ENCODE measurements around the gene DNAH11. TPM values are rescaled to one million over a fixed set of nuclear protein-coding genes. Genes with fewer than 3 reads are reported as not detected.
"Not testable (repeated sequence)": the region's sequence is repeated elsewhere in the genome, so short reads cannot be mapped to it uniquely, and the experiment has no call there.

DNAH11 gene
- total RNA-seq, 1 donor from 2014 or later, result 0.22 TPM

DNA sequence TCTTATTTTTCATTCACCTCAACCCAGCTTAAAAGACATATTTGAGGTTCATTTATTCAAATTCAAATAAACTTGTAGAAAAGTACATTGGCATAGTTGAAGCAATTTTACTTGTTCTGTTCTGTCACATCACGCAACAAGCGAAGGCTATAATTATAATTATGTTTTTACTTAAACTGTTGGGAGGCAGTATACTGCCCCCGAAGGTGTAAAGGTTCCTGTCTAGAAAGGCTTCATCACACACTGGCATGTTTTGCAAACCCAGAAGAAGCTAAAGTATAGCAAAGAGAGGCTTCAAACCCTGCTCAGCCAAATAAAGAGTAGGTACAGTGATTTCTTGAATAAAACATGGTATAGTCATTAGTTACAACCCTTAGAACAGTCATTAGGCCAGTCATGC is 340.2 kb downstream of the DNAH11 start:
- Mint-ChIP-seq H3K36me3 (ENCODE audit: unreplicated experiment) (no peaks in the 10 kb centered on the region), H3K27ac (ENCODE audit: unreplicated experiment) (no peak overlapping the region), H3K4me1 (ENCODE audit: low read depth, unreplicated experiment) (no peaks in the 10 kb centered on the region), H3K9me3 (ENCODE audit: unreplicated experiment) (no peaks in the 10 kb centered on the region), H3K4me3 (ENCODE audit: unreplicated experiment) (no peak overlapping the region), H3K27me3 (ENCODE audit: unreplicated experiment) (no peaks in the 10 kb centered on the region)
- TF ChIP-seq CTCF (IDR thresholded peaks at IDR 0.05; ENCODE audit: partially characterized antibody, unreplicated experiment), result no peak
- no peak for DNase-seq

- DNase-seq; H3K36me3 Mint-ChIP-seq (ENCODE audit: unreplicated experiment); H3K27me3 Mint-ChIP-seq (ENCODE audit: unreplicated experiment); H3K27ac Mint-ChIP-seq (ENCODE audit: unreplicated experiment); H3K4me3 Mint-ChIP-seq (ENCODE audit: unreplicated experiment); H3K9me3 Mint-ChIP-seq (ENCODE audit: unreplicated experiment); H3K4me1 Mint-ChIP-seq (ENCODE audit: low read depth, unreplicated experiment): not testable (repeated sequence)
These were observed 340.7 kb downstream of the DNAH11 start for GRCh38 chr7:21883501-21883900.

- H3K27ac Mint-ChIP-seq (ENCODE audit: unreplicated experiment), result no peak overlapping the region
- TF ChIP-seq CTCF (IDR thresholded peaks at IDR 0.05; ENCODE audit: partially characterized antibody, unreplicated experiment), result no peak
- H3K9me3 Mint-ChIP-seq (ENCODE audit: unreplicated experiment), result no peaks in the 10 kb centered on the region
- H3K4me1 Mint-ChIP-seq (ENCODE audit: low read depth, unreplicated experiment), result no peaks in the 10 kb centered on the region
- no peak overlapping the region for H3K4me3 Mint-ChIP-seq (ENCODE audit: unreplicated experiment)
- H3K27me3 Mint-ChIP-seq (ENCODE audit: unreplicated experiment), result no peaks in the 10 kb centered on the region
- DNase-seq, result no peak
- H3K36me3 Mint-ChIP-seq (ENCODE audit: unreplicated experiment), result no peaks in the 10 kb centered on the region
These were observed 341.7 kb downstream of the DNAH11 start for GRCh38 chr7:21884496-21884895.

DNA sequence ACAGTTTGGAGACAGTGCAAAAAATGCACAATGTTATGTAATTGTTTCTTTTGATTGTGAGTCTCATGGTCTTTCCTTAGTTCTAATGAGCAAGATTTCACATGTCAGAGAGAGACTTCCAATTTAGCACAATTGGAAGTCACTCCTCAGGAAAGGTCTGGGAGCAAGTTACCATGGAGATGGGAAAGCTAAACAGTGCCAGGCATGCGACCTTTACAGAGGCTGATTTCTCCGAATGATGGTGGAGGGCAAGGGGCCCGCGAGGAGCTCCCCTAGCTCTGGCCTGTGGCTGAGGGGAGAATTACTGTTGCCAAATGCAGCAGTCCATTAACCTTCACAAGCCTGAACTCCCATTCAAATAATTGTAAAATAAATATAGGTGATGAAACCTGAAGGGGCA is 343.6 kb downstream of the DNAH11 start:
- no peak for DNase-seq

GRCh38 chr7:21887353-21887752 is 344.5 kb downstream of the DNAH11 start:
- Mint-ChIP-seq H3K27me3 (ENCODE audit: unreplicated experiment) (no peaks in the 10 kb centered on the region), H3K36me3 (ENCODE audit: unreplicated experiment) (no peaks in the 10 kb centered on the region), H3K4me3 (ENCODE audit: unreplicated experiment) (no peak overlapping the region), H3K9me3 (ENCODE audit: unreplicated experiment) (no peaks in the 10 kb centered on the region), H3K27ac (ENCODE audit: unreplicated experiment) (no peak overlapping the region), H3K4me1 (ENCODE audit: low read depth, unreplicated experiment) (no peaks in the 10 kb centered on the region)
- no peak for DNase-seq
- TF ChIP-seq CTCF (IDR thresholded peaks at IDR 0.05; ENCODE audit: partially characterized antibody, unreplicated experiment), result no peak

More for the DNA sequence above, 343.6 kb downstream of the DNAH11 start:
- no peak overlapping the region for H3K27ac Mint-ChIP-seq (ENCODE audit: unreplicated experiment)
- H3K4me3 Mint-ChIP-seq (ENCODE audit: unreplicated experiment), result no peak overlapping the region
- H3K36me3 Mint-ChIP-seq (ENCODE audit: unreplicated experiment), result no peaks in the 10 kb centered on the region
- no peaks in the 10 kb centered on the region for H3K4me1 Mint-ChIP-seq (ENCODE audit: low read depth, unreplicated experiment)
- no peak for TF ChIP-seq CTCF (IDR thresholded peaks at IDR 0.05; ENCODE audit: partially characterized antibody, unreplicated experiment)
- no peaks in the 10 kb centered on the region for H3K27me3 Mint-ChIP-seq (ENCODE audit: unreplicated experiment)
- no peaks in the 10 kb centered on the region for H3K9me3 Mint-ChIP-seq (ENCODE audit: unreplicated experiment)

DNA sequence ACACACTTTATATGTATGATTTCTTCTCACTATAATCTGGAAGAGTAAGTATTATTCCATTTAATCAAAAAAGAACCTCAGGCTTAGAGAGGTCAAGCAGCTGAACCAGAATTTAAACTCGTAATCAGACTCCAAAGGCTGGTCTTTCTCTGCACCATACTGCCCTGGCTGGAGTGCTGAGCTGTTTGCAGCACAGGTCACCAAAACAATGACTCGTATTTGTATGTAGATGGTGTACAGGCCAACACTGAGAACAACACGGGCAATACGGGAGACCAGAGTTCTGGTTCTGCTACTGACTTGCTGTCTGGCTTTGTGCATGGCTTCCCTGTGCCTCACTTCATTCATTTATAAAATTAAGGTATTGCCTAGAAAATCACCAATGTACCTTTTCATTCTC is 344.9 kb downstream of the DNAH11 start:
- no peak for DNase-seq
- Mint-ChIP-seq H3K27me3 (ENCODE audit: unreplicated experiment) (no peaks in the 10 kb centered on the region), H3K27ac (ENCODE audit: unreplicated experiment) (no peak overlapping the region), H3K4me1 (ENCODE audit: low read depth, unreplicated experiment) (no peaks in the 10 kb centered on the region), H3K36me3 (ENCODE audit: unreplicated experiment) (no peaks in the 10 kb centered on the region), H3K9me3 (ENCODE audit: unreplicated experiment) (no peaks in the 10 kb centered on the region), H3K4me3 (ENCODE audit: unreplicated experiment) (no peak overlapping the region)
- TF ChIP-seq CTCF (IDR thresholded peaks at IDR 0.05; ENCODE audit: partially characterized antibody, unreplicated experiment), result no peak

Measured in glutamatergic neuron (in vitro differentiated cells).